Placental pericyte (primary cell): ENCODE data around the gene TMEM232. TPM values are rescaled to one million over a fixed set of nuclear protein-coding genes. Genes with fewer than 3 reads are reported as not detected.

Experiments
- small RNA-seq: library from RNA; depleted of rRNA; stranded (forward); fragments of <200 nt; gene quantifications from one replicate; pipeline ENCODE3, GENCODE V24; 2012; ENCODE audit warnings: low replicate concordance
- total RNA-seq: library from RNA; depleted of rRNA; stranded (reverse); fragments of >200 nt; gene quantifications from 2 replicates; pipeline ENCODE4 v1.2.3, GENCODE V29; 2012

Gene TMEM232
- total RNA-seq, result 0.72 and 2.6 TPM in 2 replicates

GRCh38 chr5:110726249-110727024 is at the start of gene TMEM232:
TMEM232 (minus strand) TSS chr5:110726671; CDS start chr5:110667352, 59,319 bp downstream.

DNA sequence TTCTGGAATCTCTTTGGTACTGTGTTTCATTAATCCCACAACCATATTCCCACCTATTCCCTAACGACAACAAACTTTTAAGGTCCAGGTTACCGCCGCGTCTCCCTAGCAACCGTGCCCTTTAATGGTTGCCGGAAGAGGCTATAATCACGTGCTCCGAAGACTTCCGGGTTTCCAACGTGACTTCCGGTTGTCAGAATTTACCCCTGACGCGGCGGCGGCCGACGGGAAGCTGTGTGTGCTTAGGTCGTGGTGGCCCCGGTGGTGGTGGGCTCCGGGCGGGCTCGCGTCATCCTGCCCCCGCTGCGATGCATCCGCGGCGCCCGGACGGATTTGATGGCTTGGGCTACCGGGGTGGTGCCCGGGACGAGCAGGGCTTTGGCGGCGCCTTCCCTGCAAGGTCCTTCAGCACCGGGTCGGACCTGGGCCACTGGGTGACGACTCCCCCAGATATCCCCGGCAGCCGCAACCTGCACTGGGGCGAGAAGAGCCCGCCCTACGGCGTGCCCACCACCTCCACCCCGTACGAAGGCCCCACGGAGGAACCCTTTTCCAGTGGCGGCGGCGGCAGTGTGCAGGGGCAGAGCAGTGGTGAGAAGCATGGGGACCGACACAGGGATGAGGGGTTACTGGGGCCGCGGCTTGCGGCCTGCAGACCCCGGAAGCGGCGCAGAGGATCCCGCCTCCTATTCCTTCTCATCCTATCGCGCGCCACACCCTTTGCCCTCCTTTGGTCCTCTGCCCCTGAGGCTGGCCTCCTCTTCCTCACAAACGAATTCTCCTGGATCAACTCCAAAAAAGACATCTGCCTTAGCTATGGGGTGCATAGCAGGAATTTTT is 12.6 kb upstream of the TMEM232 start, which contains the start of gene SLC25A46:
Gene SLC25A46 (plus strand): TSS at position 196 of the 840 bp plus-strand sequence. CDS start 113 bp downstream, at position 309.

Small RNA genes within 50 kb of the gene (small RNA-seq; reads per million reads assigned to genes)
- gene MIR548F3 (not detected), gene RF00432 (not detected)

Other genes starting within 250 kb of the TMEM232 start
- gene SLC25A46, start 12.3 kb upstream of the TMEM232 start, total RNA-seq, result 60.4 and 115 TPM in 2 replicates